GM12873 (cell line): ENCODE measurements around the gene INTS4.

ENCODE experiments used
- CTCF ChIP-seq: IDR thresholded peaks from 2 replicates; pipeline ENCODE4 v1.5.1; 2012; ENCODE audit warnings: low read depth, mild to moderate bottlenecking, moderate library complexity, low read length, control low read depth; ENCODE audit not compliant: insufficient read depth; ENCODE audit errors: missing control alignments

INTS4 gene, protein sequence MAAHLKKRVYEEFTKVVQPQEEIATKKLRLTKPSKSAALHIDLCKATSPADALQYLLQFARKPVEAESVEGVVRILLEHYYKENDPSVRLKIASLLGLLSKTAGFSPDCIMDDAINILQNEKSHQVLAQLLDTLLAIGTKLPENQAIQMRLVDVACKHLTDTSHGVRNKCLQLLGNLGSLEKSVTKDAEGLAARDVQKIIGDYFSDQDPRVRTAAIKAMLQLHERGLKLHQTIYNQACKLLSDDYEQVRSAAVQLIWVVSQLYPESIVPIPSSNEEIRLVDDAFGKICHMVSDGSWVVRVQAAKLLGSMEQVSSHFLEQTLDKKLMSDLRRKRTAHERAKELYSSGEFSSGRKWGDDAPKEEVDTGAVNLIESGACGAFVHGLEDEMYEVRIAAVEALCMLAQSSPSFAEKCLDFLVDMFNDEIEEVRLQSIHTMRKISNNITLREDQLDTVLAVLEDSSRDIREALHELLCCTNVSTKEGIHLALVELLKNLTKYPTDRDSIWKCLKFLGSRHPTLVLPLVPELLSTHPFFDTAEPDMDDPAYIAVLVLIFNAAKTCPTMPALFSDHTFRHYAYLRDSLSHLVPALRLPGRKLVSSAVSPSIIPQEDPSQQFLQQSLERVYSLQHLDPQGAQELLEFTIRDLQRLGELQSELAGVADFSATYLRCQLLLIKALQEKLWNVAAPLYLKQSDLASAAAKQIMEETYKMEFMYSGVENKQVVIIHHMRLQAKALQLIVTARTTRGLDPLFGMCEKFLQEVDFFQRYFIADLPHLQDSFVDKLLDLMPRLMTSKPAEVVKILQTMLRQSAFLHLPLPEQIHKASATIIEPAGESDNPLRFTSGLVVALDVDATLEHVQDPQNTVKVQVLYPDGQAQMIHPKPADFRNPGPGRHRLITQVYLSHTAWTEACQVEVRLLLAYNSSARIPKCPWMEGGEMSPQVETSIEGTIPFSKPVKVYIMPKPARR

GRCh38 chr11:77994434-77995362, at the start of gene INTS4:
TSS of gene INTS4 (minus strand) at chr11:77994668. CDS start at chr11:77994643, 25 bp downstream.
- no peak for TF ChIP-seq CTCF

GRCh38 chr11:78041843-78042440, 47.5 kb upstream of the INTS4 start:
- TF ChIP-seq CTCF: no peak

DNA sequence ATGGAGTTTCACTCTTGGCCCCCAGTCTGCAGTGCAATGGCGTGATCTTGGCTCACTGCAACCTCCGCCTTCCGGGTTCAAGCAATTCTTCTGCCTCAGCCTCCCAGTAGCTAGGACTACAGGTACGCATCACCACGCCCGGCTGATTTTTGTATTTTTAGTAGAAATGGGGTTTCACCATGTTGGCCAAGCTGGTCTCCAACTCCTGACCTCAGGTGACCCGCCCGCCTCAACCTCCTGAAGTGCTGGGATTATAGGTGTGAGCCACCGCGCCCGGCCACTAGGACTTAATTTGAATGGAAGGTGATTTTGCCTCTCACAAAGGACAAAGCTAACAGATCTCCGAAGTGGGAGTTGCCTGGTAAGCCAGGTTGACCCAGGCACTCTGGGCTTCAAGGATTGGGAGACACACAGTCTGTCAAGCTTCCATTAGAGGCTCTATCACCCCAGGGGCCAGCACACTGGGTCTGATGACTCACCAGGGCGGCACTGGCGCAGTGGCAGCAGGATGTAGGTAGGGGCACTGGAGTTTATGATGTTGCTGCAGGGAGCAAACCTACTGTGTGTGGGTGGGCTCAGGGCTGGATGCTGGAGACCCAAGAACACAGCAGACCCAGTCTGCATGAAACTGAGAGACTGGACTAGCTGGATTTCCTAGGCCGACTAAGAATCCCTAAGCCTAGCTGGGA, 46.4 kb upstream of the INTS4 start:
- no peak for TF ChIP-seq CTCF

GRCh38 chr11:78039919-78040671, 45.6 kb upstream of the INTS4 start:
- no peak for TF ChIP-seq CTCF

DNA sequence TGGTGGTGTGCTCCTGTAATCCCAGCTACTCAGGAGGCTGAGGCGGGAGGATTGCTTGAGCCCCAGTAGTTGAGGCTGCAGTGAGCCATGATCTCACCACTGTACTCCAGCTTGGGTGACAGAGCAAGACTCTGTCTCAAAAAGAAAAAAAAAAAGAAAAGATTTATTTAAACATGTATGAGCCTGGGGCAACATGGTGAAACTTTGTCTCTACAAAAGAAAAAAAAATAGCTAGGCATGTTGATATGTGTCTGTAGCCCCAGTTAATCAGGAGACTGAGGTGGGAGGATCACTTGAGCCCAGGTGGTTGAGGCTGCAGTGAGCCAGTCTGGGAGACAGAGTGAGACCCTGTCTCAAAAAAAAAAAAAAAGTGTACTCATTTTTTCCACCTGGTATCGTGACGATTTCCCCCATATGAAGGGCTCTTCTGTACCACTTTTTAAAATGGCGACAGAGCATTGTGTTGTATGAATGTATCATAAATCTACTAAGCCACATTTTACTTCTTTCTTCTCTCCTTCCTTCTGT, 45.0 kb upstream of the INTS4 start:
- no peak for TF ChIP-seq CTCF

DNA sequence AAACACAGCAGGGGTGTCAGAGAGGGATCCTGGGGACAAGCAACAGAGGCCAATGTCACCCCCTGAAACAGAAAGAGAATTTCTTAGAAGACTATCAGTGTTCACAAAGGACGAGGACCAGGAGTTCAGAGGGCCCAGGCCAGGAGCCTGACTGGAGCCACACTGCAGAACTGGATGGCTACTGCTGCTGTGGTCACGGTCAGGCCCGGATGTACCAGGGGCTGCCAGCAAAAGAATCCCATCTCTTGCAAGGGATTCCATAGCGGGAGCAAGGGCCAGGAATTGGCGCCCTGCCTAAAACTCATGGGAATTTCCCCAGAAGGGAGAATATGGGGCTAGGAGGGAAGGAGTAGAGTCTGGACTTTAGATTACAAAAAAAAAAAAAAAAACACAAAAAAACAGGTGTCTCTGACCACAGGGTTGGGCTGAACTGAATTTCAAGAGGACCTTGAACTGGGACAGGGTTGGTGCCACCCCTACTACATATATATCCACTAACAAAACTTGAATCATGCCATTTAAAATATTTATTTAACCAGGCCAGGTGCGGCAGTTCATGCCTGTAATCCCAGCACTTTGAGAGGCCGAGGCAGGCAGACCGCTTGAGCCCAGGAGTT, 44.3 kb upstream of the INTS4 start:
- TF ChIP-seq CTCF: no peak
